ENCODE measurements around the gene RAX2.

Gene RAX2

GRCh38 chr19:3788996-3789778, 17.2 kb upstream of the RAX2 start:
- no peak for TF ChIP-seq CTCF (IDR thresholded peaks at IDR 0.05; ENCODE audit: low read depth, low read length)
- DNase-seq (ENCODE audit: extremely low read depth, low read depth) = no peak

- no peak for TF ChIP-seq CTCF (IDR thresholded peaks at IDR 0.05; ENCODE audit: low read depth, low read length)
- no peak for DNase-seq (ENCODE audit: extremely low read depth, low read depth)
Observed at GRCh38 chr19:3785938-3786824, 14.2 kb upstream of the RAX2 start, which contains the start of gene MATK. Gene MATK, minus strand, starts transcription at chr19:3786381. Its CDS starts 1,246 bp downstream, at chr19:3785135.

GRCh38 chr19:3785451-3785937, 13.5 kb upstream of the RAX2 start:
- no peak for DNase-seq (ENCODE audit: extremely low read depth, low read depth)
- TF ChIP-seq CTCF (IDR thresholded peaks at IDR 0.05; ENCODE audit: low read depth, low read length) = no peak

GRCh38 chr19:3784607-3785450, 12.8 kb upstream of the RAX2 start:
- no peak for TF ChIP-seq CTCF (IDR thresholded peaks at IDR 0.05; ENCODE audit: low read depth, low read length)

GRCh38 chr19:3783660-3784584, 11.9 kb upstream of the RAX2 start:
- no peak for TF ChIP-seq CTCF (IDR thresholded peaks at IDR 0.05; ENCODE audit: low read depth, low read length)
- DNase-seq (ENCODE audit: extremely low read depth, low read depth) = no peak

More at GRCh38 chr19:3784607-3785450, 12.8 kb upstream of the RAX2 start:
- DNase-seq (ENCODE audit: extremely low read depth, low read depth) = no peak

- no peak for DNase-seq (ENCODE audit: extremely low read depth, low read depth)
- TF ChIP-seq CTCF (IDR thresholded peaks at IDR 0.05; ENCODE audit: low read depth, low read length) = no peak
Observed at GRCh38 chr19:3782903-3783302, 10.9 kb upstream of the RAX2 start.

Measured in AG09319 (cell line).